GM06990 (cell line): ENCODE results near the gene ANTXR1.

ENCODE experiments used
- DNase-seq: peaks from one replicate; pipeline ENCODE4 v3.0.0-alpha.2; 2011; ENCODE audit not compliant: insufficient read length; ENCODE audit errors: extremely low read depth
- H3K27me3 ChIP-seq: replicated peaks from 2 replicates; pipeline ENCODE4 v1.6.0; 2011; ENCODE audit warnings: low read length; ENCODE audit not compliant: control insufficient read depth, insufficient read depth
- H3K36me3 ChIP-seq: 2 replicates; pipeline ENCODE4 v1.5.1; 2011; ENCODE audit warnings: low read length; ENCODE audit not compliant: control insufficient read depth, insufficient read depth
- H3K4me3 ChIP-seq: replicated peaks from 2 replicates; pipeline ENCODE4 v1.5.1; 2011; ENCODE audit warnings: low read depth, mild to moderate bottlenecking, control low read depth, low read length
- CTCF ChIP-seq: IDR thresholded peaks from 2 replicates; pipeline ENCODE4 v1.5.1; 2011; ENCODE audit warnings: low read length, control low read depth, mild to moderate bottlenecking, inconsistent platforms; ENCODE audit not compliant: insufficient read depth, poor library complexity, severe bottlenecking

Gene ANTXR1

DNA sequence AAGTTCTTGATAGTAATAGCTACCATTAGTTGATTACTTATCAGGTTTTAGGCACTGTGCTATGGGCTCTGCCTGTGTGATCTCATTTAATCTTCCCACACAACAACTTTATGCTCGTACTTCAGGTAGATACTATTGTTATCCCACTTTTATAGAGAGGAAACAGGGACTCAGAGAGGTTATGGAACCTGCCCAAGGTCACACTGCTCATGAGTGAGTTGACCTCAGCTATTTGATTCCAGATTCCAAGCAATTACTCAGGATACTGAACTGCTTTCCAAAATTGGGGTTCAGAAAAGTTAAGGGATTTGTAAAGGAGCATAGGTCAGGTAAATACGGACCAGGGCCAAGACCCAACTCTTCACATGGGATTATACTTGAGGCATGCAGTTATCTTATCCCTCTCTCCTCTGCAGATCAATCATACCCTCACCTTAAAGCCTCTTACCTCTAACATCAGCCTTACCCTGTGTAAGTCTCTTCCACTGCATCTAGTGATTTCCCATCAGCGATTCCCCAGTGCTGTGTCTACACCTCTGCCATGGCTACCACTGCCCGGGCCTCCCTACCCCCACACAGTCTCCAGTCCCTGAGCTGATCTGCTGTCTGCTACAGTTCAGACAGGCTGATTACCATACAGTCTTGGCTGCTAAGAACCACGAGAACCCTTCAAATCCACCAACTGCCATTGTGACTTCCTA is 74.4 kb downstream of the ANTXR1 start:
- no peak for TF ChIP-seq CTCF
- Histone ChIP-seq H3K4me3 (no peak overlapping the region), H3K27me3 (no peaks in the 10 kb centered on the region; the same call in 1 of the 2 replicates), H3K36me3 (no peaks in the 10 kb centered on the region)
- no peak for DNase-seq

- no peak for TF ChIP-seq CTCF
- Histone ChIP-seq H3K4me3 (no peak overlapping the region), H3K27me3 (no peaks in the 10 kb centered on the region; the same call in 1 of the 2 replicates), H3K36me3 (no peaks in the 10 kb centered on the region)
- DNase-seq: no peak
These were observed 74.9 kb downstream of the ANTXR1 start for GRCh38 chr2:69087912-69088240.

- no peak for DNase-seq
These were observed 75.5 kb downstream of the ANTXR1 start for GRCh38 chr2:69088466-69088865.

GRCh38 chr2:69089266-69089665 is 76.3 kb downstream of the ANTXR1 start:
- no peak for DNase-seq
- TF ChIP-seq CTCF: no peak
- Histone ChIP-seq H3K27me3 (no peaks in the 10 kb centered on the region; the same call in 1 of the 2 replicates), H3K36me3 (no peaks in the 10 kb centered on the region), H3K4me3 (no peak overlapping the region)

More at GRCh38 chr2:69088466-69088865, 75.5 kb downstream of the ANTXR1 start:
- no peak for TF ChIP-seq CTCF
- Histone ChIP-seq H3K27me3 (no peaks in the 10 kb centered on the region; the same call in 1 of the 2 replicates), H3K4me3 (no peak overlapping the region), H3K36me3 (no peaks in the 10 kb centered on the region)

DNA sequence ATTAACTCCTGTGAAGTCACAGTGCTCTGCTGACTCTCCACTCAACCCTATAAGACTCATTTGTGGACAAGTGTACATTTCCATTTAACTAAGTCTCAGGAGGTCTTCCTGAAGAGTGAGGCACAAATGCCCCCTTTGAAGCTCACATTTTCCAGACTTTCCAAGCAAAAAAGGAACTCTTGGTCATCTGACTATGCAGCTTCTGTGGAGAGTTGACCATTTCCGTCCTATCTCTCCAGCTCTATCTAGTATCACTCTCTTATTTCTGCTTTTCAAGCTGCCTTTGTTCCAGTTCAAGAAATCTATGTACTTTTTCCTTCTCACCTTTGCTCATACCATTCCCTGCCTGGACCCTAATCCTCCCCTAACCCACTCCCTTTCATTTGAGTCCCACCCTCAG is 77.0 kb downstream of the ANTXR1 start:
- Histone ChIP-seq H3K36me3 (no peaks in the 10 kb centered on the region), H3K4me3 (no peak overlapping the region), H3K27me3 (no peaks in the 10 kb centered on the region; the same call in 1 of the 2 replicates)
- no peak for TF ChIP-seq CTCF
- no peak for DNase-seq
